ENCODE measurements around the gene POLR2E. TPM values are rescaled to one million over a fixed set of nuclear protein-coding genes. Genes with fewer than 3 reads are reported as not detected.

POLR2E gene
- total RNA-seq, 1 experiment from 2014 or later = 261 TPM

DNA sequence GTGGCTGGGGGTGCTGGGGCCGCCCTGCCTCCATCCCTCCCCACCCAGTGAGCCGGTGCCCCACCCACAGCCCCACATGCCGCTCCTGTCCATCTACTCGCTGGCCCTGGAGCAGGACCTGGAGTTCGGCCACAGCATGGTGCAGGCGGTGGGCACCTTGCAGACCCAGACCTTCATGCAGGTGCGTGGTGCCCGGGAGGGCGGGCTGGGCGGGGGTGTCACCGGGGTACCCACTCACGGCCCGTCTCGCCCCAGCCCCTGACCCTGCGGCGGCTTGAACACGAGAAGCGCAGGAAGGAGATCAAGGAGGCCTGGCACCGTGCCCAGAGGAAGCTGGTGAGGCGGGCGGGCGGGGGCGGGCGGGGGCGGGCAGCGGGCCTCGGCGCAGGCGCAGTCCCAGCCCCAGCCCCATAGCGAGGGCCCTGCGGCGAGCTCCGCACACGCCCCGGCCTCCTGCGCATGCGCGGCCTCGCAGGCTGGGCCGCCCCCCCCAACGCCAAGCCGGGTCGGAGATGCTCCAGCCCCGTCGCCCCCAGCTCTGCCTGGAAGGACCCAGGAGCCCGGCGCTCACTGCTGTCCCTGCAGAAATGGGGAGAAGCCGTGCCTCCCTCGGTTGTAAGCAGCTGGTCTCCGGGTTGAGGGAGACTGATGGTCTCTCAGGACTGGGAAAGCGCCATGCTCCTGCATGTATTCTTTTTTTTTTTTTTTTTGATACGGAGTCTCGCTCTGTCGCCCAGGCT is 20.5 kb downstream of the POLR2E start:
- no peak overlapping the region for H3K9ac ChIP-seq (ENCODE audit: extremely low read depth, insufficient read length, low read length)
- no peak overlapping the region for H3K27ac Mint-ChIP-seq
- H3K36me3 Mint-ChIP-seq (ENCODE audit: insufficient read depth in 1 of 3, low read depth in 3 of 3) = peaks cover 9 to 36% (median 28%) of the 10 kb centered on the region in 3 experiments

More for the DNA sequence above, 20.5 kb downstream of the POLR2E start:
- Histone ChIP-seq H4K91ac (ENCODE audit: insufficient read length, low read depth, low read length) (no peak overlapping the region), H3K4me1 (ENCODE audit: insufficient read depth, low read length) (no peaks in the 10 kb centered on the region), H2BK5ac (ENCODE audit: insufficient read length, low read length) (no peak overlapping the region), H2BK12ac (ENCODE audit: insufficient read length, low read depth, low read length) (no peak overlapping the region), H2AK5ac (ENCODE audit: insufficient read length, low read length) (no peak overlapping the region), H3K9me3 (ENCODE audit: control insufficient read depth, low read depth, low read length) (no peaks in the 10 kb centered on the region), H4K20me1 (ENCODE audit: control insufficient read depth, insufficient read depth, insufficient read length) (no peaks in the 10 kb centered on the region), H3K27me3 (ENCODE audit: insufficient read depth, low read length) (no peaks in the 10 kb centered on the region; the same call in 1 of the 2 replicates), H3K27ac (ENCODE audit: insufficient read length, low read depth, low read length) (no peak overlapping the region), H3K4me2 (ENCODE audit: insufficient read depth, insufficient read length, low read length) (no peak overlapping the region), H3K56ac (ENCODE audit: insufficient read length, low read depth, low read length) (no peak overlapping the region), H3T11ph (ENCODE audit: low read length) (no peak overlapping the region), H4K8ac (replicated peaks; ENCODE audit: insufficient read length, low read depth, low read length) (no peak overlapping the region), H3K14ac (ENCODE audit: insufficient read depth, low read length) (no peak overlapping the region), H2AFZ (ENCODE audit: low read length) (no peak overlapping the region), H3K79me2 (ENCODE audit: insufficient read depth, low read length) (no peaks in the 10 kb centered on the region), H3K79me1 (ENCODE audit: insufficient read depth, low read depth, low read length, poor library complexity, severe bottlenecking) (no peaks in the 10 kb centered on the region), H3K18ac (ENCODE audit: insufficient read length, low read depth, low read length) (no peak overlapping the region), H3K4ac (ENCODE audit: low read depth, low read length) (no peak overlapping the region), H3K23ac (ENCODE audit: insufficient read length, low read depth, low read length) (no peak overlapping the region), H2BK15ac (ENCODE audit: low read depth, low read length) (no peak overlapping the region), H2BK120ac (ENCODE audit: low read depth, low read length, poor library complexity, severe bottlenecking) (no peak overlapping the region), H2BK20ac (ENCODE audit: low read depth, low read length, poor library complexity, severe bottlenecking) (no peak overlapping the region), H3K23me2 (ENCODE audit: insufficient read length, low read depth, low read length, poor library complexity, severe bottlenecking) (peaks cover 5% of the 10 kb centered on the region), H4K5ac (ENCODE audit: insufficient read length, low read depth, low read length) (no peak overlapping the region)
- no peak for DNase-seq
- TF ChIP-seq, protein P1, sequence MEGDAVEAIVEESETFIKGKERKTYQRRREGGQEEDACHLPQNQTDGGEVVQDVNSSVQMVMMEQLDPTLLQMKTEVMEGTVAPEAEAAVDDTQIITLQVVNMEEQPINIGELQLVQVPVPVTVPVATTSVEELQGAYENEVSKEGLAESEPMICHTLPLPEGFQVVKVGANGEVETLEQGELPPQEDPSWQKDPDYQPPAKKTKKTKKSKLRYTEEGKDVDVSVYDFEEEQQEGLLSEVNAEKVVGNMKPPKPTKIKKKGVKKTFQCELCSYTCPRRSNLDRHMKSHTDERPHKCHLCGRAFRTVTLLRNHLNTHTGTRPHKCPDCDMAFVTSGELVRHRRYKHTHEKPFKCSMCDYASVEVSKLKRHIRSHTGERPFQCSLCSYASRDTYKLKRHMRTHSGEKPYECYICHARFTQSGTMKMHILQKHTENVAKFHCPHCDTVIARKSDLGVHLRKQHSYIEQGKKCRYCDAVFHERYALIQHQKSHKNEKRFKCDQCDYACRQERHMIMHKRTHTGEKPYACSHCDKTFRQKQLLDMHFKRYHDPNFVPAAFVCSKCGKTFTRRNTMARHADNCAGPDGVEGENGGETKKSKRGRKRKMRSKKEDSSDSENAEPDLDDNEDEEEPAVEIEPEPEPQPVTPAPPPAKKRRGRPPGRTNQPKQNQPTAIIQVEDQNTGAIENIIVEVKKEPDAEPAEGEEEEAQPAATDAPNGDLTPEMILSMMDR (conservative IDR thresholded peaks at IDR 0.05) = no peak
- peaks cover 22% of the 10 kb centered on the region for H3K27me3 Mint-ChIP-seq (ENCODE audit: low read depth)
- no peak overlapping the region for H3K4me3 Mint-ChIP-seq
- peaks cover 4 to 6% of the 10 kb centered on the region in 2 experiments; a peak in 3 of 4 replicates for H3K4me1 Mint-ChIP-seq
- WGBS (ENCODE audit: extremely low coverage, insufficient read length, low lambda C conversion rate) = no CpG with 5 or more reads among the region's 54 CpGs
- no peaks in the 10 kb centered on the region for H3K9me3 Mint-ChIP-seq
